ENCODE results near the gene SOCS7.

GRCh38 chr17:38338535-38338934 lies 13.1 kb upstream of the SOCS7 start:
- TF ChIP-seq CTCF (IDR thresholded peaks at IDR 0.05) (no peak), POLR2A (IDR thresholded peaks at IDR 0.05) (no peak)
